Transverse colon (tissue), 4 donors: ENCODE results near the gene KLHDC7B.

Experiments
- POLR2A ChIP-seq: fragments of 450-650 bp; IDR thresholded peaks from one replicate; pipeline ENCODE4 v1.6.1; 2016; ENCODE audit warnings: antibody characterized with exemption, mild to moderate bottlenecking, moderate library complexity
- POLR2AphosphoS5 ChIP-seq, 3 donors: sonication (generic); formaldehyde crosslinking; IDR thresholded peaks; one replicate each; pipeline ENCODE4 v1.6.1; 2016; ENCODE audit warnings: antibody characterized with exemption in 3 of 3
- TF ChIP-seq, protein P1 (sequence below), 5 experiments: fragments of 200-600 bp in 3 of 5; fragments of 450-650 bp in 2 of 5; sonication (generic) in 3 of 5; IDR thresholded peaks; 1 replicate in 2 of 5; 2 replicates in 3 of 5; pipeline ENCODE4 v1.5.1; 2016 to 2017; ENCODE audit warnings: antibody characterized with exemption in 5 of 5, inconsistent platforms in 3 of 5, mild to moderate bottlenecking in 2 of 5, moderate library complexity in 1 of 5

DNA sequence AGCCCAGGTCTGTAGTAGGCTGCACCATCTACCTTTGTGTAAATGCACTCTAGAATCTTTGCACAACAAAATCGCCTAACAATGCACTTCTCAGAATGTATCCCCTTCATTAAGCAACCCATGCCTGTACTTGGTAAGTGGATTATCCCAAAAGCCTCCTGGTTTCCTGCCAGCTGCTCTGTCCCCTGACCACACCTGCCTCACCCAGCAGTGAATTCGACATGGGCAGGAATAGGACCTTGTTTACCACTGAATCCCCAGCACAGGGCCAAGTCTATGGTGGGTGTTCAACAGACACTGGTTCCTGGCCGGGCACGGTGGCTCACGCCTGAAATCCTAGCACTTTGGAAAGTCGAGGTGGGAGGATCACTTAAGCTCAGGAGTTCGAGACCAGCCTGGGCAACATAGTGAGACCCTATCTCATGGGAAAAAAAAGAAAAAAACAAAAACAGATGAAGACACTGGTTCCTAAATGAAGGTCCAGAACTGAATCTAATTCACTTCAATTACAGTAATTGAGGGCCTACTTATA lies 22.1 kb downstream of the KLHDC7B start:
- no peak for TF ChIP-seq POLR2A
- TF ChIP-seq, protein P1, sequence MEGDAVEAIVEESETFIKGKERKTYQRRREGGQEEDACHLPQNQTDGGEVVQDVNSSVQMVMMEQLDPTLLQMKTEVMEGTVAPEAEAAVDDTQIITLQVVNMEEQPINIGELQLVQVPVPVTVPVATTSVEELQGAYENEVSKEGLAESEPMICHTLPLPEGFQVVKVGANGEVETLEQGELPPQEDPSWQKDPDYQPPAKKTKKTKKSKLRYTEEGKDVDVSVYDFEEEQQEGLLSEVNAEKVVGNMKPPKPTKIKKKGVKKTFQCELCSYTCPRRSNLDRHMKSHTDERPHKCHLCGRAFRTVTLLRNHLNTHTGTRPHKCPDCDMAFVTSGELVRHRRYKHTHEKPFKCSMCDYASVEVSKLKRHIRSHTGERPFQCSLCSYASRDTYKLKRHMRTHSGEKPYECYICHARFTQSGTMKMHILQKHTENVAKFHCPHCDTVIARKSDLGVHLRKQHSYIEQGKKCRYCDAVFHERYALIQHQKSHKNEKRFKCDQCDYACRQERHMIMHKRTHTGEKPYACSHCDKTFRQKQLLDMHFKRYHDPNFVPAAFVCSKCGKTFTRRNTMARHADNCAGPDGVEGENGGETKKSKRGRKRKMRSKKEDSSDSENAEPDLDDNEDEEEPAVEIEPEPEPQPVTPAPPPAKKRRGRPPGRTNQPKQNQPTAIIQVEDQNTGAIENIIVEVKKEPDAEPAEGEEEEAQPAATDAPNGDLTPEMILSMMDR (IDR thresholded peaks at IDR 0.05) = no peak
- no peak for TF ChIP-seq POLR2AphosphoS5 (IDR thresholded peaks at IDR 0.05)
